HG03045 (cell line): Measurements from ENCODE around the gene RNF11.

ENCODE experiments used
- ATAC-seq: cut with Tn5 transposase; IDR thresholded peaks from one replicate; pipeline ENCODE4 v1.9.1; 2021; ENCODE audit warnings: mild to moderate bottlenecking, moderate library complexity; ENCODE audit not compliant: unreplicated experiment

The RNF11 gene

GRCh38 chr1:51294566-51295184, 58.6 kb downstream of the RNF11 start:
- no peak for ATAC-seq

DNA sequence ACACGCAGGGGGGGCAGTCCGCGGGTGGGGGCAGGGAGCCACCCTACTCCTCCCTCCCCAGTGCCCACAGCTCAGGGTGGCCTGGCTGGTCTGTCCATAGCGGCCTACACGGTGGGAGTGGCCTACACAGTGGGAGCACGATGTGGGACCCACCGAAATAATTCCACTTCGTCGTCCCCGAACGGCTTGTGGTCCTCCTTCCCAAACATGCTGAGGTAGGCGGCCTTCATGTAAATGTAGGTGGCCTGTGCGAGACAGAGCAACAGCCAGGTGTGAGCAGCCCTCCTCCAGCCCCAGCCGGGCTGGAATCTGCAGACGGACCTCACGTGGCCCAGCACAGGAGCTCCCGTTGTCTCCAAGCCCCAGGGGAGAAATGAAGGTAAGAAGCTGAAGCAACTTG, 59.9 kb downstream of the RNF11 start:
- ATAC-seq: no peak

DNA sequence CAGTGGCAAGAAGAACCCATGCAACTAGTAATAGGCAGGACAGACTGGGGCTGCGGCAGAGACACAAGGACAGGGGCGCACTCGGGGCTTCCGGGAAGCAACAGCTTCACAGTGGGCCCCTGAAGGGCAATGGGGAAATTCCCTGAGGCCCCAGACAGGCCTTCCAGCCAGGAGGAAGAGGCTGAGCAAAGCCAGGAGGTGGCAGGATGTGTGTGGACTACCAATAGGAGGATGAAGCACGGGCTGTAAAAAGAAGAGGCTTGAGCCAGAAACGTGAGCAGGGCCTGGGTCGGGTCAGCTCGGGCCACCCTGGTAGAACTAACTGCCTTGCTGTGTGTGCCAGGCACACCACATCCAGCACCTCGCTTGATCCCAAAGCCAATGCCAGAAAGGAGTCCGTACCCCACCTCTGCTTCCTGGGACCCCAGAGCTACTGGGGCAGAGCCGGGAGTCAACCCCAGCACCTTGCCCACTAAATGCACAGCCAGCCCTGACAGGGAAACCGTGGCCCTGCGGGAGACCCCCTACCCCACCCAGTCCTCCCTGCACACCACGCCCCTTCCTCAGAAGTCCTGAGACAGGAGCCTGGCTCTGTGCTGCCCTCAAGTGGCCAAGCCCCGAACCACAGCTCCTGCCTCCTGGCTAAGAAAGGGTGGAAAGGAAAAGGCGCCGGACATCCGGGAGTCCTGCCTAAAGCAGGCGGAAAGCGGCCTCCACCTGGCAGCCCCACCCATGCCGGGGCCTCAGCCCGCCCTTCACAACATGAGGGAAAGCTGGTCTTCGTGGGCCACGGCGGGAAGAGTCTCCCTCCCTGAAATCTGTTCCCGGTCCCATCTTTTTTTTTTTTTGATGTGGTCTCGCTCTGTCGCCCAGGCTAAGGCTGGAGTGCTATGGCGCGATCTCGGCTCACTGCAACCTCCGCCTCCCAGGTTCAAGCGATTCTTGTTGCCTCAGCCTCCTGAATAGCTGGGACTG, 60.6 kb downstream of the RNF11 start:
- ATAC-seq: peak; percentile 44

GRCh38 chr1:51297401-51298321, 61.6 kb downstream of the RNF11 start:
- ATAC-seq: no peak

DNA sequence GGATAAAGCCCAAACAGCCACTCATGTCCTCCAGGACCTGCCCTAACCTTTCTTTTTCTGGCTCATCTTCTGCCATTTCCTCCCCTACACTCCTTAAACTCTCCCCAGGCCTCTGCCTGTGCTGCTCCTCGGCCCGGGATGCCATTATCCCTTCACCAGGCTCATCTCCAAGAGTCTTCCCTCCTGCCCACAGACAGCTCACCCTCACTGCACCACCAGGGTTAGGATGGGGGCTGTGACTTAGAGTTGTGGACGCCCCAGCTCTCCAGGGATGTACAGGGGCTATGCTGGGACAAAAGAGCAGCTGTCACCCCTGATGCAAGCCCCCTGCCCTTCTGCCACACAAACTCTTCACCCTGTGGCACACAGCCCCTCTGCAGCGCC, 62.2 kb downstream of the RNF11 start:
- no peak for ATAC-seq

- no peak for ATAC-seq
Measured at GRCh38 chr1:51299185-51299885, 63.3 kb downstream of the RNF11 start.

DNA sequence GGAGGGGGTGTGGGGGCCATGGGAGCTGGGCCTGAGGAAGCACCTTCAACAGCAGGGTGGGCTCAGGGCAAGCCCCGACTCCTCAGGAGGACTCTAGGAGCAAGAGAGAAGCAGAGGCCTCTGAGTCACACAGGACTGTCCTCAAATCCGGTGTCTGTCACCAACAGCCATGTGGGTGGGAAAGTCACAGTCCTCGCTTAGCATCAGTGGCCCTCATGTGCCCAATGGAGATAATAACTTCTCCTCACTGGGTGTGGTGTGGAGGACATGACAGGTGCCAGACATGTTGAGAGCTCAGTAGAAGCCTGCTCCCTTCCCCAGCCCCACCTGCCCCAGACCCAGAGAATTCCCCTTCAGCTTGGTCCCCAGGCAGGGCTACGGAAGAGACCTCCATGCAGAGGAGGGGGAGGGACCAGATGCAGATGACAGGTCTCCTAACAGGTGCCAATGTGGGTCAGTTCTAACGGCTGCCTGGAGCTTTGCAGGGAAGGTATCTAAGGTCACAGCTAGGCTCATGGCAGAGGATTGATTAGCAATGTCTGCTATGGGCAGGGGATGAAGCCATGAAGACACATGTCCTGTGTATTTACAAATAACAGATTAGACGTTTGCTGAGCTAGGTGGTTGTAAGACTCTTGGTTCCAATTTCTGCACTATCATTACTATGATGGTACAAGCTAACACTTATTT, 64.1 kb downstream of the RNF11 start:
- no peak for ATAC-seq

- peak; percentile 35 for ATAC-seq
Measured at GRCh38 chr1:51301152-51301843, 65.2 kb downstream of the RNF11 start.

DNA sequence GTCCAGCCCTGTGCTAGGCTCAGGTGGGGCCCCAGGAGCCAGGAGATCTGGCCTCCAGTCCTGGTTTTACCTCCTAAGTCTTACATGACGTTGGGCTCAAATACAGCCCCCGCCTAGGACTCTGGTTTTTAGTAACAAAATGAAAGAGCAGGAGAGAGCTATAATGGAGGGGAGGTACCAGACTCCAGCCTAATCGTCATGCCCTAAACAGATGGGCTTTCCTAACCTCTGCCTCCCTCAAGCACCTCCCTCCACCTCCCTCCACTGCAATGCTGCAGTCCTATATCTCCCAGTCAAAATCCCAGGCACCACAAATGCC, 65.7 kb downstream of the RNF11 start:
- ATAC-seq: no peak

- no peak for ATAC-seq
Measured at GRCh38 chr1:51302270-51302669, 66.2 kb downstream of the RNF11 start.

DNA sequence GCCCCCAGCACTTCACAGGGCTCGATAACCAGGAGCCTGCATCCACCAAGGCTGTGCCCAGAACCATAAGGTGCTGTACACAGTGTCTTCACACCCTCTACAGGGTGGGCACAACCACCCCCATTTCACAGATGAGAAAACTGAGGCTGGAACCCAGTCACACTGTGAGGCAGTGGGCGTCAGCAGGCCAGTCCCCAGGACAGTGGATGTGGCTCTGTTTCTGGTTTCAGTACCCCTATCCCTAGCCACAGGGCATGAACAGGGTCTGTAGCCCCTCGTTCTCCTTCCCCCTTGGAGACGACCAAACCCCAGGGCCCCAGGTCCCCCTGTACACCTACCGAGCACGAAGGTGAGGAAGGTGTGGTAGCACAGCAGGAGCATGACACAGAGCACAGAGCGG, 66.7 kb downstream of the RNF11 start:
- ATAC-seq: no peak

GRCh38 chr1:51303315-51303714, 67.2 kb downstream of the RNF11 start:
- no peak for ATAC-seq

GRCh38 chr1:51303751-51304251, 67.7 kb downstream of the RNF11 start:
- peak; percentile 37 for ATAC-seq

DNA sequence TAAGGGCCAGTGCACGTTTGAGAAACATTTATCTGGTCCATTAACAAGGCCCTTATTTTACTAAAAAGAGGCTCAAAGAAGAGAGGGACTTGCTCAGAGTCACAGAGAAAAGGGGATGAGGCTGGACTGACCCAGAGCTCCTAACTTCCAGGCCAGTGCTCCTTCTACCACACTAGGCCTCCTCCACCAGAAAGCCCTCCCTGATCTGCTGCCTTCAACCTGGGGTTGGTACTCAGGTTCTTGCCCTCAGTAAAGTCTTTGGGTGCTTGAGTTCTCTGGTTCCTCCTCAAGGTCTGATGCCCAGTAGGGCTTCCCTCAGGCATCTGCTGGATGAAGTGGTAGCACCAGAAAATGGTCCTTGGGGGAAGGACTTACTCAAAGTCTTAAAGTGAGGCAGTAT, 68.3 kb downstream of the RNF11 start:
- ATAC-seq: no peak

DNA sequence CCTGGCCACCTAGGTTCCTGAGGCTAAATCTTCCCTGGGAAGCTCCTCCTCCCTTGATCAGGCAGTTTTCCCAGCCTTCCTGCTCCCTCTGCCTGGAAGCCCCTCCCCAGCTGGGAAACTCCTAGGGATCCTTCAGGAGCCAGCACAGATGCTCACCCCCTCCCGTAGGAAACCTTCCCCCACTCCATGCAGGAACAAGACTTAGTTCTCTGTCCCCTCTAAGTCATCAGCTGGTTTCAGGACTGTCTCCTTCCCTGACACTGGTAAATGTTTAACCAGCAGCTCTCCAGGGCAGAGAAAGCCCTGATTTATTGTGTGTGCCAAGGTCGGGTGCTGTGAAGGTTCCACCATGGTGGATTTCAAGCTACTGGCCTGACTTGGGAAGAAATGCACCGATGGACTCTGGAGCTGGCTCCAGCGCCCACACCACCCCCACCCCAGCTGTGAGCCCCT, 69.3 kb downstream of the RNF11 start:
- no peak for ATAC-seq

DNA sequence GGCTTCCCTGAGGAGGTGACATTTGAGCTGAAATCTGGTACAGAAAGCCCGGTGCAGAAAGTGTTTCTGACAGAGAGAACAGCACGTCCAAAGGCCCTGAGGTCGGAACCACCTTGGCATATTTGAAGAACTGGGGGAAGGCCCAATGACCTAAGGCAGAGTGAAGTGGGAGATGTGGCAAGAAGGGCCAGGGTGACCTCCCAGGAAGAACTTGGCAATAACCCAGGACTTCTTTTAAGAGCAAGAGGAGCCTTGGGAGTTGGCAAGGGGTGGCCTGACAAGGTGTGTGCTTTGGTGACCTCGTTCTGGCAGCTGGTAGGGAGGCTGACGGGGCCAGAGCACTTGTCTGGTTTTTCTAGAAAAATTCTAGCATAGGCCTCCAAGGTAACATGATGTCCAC, 70.9 kb downstream of the RNF11 start:
- no peak for ATAC-seq

- no peak for ATAC-seq
Measured at GRCh38 chr1:51308636-51309035, 72.6 kb downstream of the RNF11 start.

GRCh38 chr1:51309291-51309690, 73.2 kb downstream of the RNF11 start:
- ATAC-seq: no peak

DNA sequence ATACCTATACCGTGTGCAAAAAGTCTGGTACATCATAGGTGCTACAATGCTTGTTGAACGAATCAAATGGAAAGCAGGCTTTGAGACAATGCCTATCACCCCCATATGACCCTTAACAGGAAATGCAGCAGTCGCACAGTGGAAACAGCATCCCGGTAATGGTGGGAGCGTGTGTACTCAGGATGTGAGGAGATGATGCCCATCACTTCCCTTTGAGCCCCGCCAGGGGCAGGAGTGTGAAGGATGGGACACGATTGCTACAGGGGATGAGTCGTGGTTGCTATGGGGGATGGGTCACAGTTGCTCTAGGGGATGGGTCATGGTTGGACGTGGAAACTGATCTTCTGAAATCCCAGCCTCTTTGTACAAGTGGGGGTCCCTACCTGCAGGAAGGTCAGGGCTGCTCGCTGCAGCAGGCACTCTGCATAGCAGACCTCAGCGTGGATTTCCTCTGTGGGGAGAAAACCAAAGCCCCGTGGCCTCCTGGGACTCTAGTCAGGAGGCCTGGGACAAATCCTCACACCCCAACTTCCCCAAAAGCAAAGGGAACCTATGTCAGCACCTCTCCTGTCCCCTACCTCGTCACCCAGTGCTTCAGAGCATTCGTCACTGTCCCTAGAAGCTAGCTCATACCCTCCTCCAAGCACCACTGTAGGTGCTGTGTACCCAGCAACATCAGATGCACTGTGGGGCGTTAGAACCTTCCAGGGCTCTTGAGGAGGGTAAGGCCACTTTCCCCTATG, 75.0 kb downstream of the RNF11 start:
- ATAC-seq: no peak
